Coronary artery (tissue), 2 donors: ENCODE measurements around the gene TMEM134.

Experiments
- DNase-seq: peaks from one replicate; pipeline ENCODE4 v3.0.0-alpha.2; 2017; ENCODE audit warnings: low spot score
- H3K27ac ChIP-seq, 2 donors: fragments of 200-600 bp; sonication (generic); one replicate each; pipeline ENCODE4 v1.5.1; 2016 to 2019
- H3K4me3 ChIP-seq: fragments of 200-600 bp; sonication (generic); 2 replicates; pipeline ENCODE4 v1.5.1; 2016; ENCODE audit warnings: mild to moderate bottlenecking, moderate library complexity
- TF ChIP-seq, protein P1 (sequence below): fragments of 200-600 bp; sonication (generic); IDR thresholded peaks from one replicate; pipeline ENCODE4 v1.5.1; 2019; ENCODE audit warnings: antibody characterized with exemption

The TMEM134 gene

DNA sequence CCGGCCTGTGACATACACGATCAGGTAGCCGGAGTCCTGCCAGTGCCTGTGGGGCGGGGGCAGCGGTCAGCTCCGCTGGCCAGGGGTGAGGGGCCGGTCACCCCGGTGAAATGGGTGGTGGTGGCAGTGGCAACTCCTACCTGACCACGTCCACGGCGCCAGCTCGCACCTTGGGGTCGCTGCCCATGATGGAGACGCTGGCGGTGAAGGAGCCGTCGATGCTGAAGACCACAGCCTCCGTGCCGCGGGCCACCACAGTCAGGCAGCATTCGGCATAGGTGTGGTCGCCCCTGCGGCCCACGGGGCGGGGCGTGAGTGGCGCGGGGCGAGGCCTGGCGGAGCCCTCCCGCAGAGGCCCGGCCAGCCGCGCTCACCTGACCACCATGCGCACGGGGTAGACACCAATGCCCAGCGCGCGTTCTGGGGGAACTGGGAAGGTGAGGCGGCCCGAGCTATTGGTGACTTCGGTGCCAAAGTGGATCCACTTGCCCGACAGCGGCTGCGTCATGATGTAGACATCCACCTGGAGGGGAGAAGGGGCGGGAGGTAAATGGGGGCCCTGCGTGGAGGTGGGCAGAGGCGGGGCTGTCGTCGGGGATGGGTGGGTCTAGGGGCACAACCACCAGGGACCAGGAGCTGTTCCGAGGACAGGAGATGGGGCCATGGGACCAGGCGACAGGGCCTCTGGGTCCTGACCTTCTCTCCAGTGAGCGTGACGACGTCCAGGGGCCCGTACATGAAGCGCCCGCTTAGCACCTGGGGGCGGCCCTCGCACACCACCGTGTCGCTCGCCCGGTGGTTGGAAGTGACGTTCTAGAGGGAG lies 24.7 kb upstream of the TMEM134 start:
- no peak overlapping the region for H3K4me3 ChIP-seq
- TF ChIP-seq, protein P1, sequence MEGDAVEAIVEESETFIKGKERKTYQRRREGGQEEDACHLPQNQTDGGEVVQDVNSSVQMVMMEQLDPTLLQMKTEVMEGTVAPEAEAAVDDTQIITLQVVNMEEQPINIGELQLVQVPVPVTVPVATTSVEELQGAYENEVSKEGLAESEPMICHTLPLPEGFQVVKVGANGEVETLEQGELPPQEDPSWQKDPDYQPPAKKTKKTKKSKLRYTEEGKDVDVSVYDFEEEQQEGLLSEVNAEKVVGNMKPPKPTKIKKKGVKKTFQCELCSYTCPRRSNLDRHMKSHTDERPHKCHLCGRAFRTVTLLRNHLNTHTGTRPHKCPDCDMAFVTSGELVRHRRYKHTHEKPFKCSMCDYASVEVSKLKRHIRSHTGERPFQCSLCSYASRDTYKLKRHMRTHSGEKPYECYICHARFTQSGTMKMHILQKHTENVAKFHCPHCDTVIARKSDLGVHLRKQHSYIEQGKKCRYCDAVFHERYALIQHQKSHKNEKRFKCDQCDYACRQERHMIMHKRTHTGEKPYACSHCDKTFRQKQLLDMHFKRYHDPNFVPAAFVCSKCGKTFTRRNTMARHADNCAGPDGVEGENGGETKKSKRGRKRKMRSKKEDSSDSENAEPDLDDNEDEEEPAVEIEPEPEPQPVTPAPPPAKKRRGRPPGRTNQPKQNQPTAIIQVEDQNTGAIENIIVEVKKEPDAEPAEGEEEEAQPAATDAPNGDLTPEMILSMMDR = no peak
- no peak for DNase-seq
- H3K27ac ChIP-seq = no peak overlapping the region

DNA sequence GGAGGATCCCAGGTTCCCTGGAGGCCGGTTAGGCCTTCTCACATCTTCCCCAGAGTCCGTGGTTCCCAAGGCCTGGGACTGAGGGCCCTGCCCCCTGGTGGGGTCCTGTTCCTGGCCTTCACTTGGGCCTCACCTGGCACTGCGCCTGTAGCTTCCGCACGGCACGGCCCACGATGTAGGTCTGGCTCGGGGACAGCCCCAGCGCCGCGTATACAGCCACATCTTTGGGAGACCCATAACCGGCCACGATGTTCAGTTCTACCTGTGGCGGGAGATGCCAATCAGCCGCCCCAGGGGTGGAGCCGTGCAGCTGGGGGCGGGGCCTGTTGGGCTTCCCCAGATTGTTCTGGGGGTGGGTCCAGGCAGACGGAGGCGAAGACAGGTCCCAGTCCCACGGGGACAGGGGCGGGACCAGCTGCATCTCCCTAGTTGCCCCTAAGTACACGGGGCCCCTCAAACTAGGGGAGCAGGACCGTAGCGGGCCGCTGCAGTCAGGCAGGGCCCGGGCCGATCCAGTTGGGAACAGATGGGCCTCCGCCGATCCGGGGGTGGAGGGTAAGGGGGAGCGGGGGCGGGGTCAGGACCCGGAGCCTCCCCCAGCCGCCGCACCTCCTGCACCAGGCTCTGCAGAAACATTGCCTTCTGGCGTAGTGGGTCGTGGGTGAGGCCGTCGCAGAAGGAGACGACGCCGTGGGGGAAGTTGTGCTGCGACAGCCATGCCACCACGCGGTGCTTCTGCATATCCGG lies 23.9 kb upstream of the TMEM134 start:
- DNase-seq = no peak
- no peak overlapping the region for H3K27ac ChIP-seq
- H3K4me3 ChIP-seq = no peak overlapping the region
- TF ChIP-seq, protein P1 = no peak

DNA sequence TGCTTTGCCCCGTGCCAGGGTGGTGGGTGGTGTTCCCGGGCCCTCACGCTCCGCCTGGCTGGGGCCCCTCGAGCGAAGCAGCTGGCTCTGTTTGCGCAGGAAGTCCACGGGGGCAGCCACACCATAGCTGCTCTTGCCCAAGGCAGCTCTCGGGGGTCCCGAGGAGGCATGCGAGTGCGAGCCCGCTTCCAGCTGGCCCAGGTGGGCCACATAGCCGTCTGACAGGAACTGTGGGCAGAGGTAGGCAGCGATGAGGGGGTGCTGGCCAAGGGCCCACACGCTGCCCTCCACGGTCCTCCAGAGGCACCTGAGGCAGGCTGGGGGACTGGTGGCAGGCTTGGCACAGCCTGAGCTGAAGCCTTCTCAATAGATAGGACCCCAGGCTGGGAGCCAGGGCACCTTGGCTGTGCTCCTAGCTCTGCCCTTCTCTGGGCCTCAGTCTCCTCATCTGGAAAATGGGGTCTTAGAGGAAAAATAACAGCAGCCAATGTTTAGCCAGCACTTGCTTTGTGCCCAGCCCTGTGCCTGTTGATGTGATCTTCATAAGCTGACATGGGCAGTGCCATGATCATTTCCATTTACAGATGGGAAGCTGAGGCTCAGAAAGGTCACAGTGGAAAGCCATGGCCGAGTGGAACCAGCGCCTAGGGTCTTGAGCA lies 23.1 kb upstream of the TMEM134 start:
- Histone ChIP-seq H3K27ac (no peak overlapping the region), H3K4me3 (no peak overlapping the region)
- DNase-seq = no peak
- TF ChIP-seq, protein P1 = no peak

DNA sequence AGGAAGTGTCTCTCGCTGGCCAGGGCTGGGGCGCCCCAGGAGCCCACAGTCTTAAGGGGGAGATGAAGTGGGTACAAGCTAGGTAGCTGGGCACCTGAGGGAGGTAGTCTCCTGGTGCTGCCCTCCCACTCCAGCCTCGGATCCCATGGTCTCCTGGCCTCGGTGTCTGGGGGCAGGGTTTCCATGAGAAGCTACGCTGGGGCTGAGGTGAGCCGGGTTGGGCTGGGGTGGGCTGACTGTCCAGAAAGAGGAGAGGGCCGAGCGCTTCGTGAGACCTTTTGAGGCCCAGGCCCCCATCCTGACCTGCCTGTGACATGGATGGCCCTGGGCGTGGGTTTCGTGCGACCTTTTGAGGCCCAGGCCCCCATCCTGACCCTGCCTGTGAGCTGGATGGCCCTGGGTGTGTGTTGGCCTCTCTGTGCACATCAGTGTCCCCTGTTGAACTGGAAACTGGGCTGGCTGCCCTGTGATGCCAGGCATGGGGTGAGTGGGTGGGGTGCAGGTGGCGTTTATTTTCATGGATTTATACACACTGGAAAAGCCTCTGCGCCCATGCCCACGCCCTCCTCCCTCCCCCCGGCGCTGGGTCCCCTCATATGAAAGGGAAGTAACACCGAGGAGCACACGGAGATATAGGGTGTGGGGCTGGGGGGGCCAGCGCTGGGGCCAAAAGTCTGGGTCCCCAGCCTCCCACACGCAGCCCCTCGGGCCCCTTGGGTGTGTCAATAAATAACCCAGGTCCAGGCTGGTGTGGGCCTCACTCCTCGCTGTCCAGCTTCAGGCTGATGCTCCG lies 22.4 kb upstream of the TMEM134 start:
- H3K4me3 ChIP-seq = no peak overlapping the region
- DNase-seq = no peak
- no peak overlapping the region for H3K27ac ChIP-seq
- TF ChIP-seq, protein P1 = no peak

DNA sequence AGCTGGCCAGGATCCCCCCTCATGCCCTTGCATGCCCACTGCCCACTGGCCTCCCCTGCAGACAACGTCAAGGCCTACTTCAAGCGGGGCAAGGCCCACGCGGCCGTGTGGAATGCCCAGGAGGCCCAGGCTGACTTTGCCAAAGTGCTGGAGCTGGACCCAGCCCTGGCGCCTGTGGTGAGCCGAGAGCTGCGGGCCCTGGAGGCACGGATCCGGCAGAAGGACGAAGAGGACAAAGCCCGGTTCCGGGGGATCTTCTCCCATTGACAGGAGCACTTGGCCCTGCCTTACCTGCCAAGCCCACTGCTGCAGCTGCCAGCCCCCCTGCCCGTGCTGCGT lies 21.6 kb upstream of the TMEM134 start:
- DNase-seq = no peak
- Histone ChIP-seq H3K4me3 (no peak overlapping the region), H3K27ac (no peak overlapping the region)
- TF ChIP-seq, protein P1 = no peak

DNA sequence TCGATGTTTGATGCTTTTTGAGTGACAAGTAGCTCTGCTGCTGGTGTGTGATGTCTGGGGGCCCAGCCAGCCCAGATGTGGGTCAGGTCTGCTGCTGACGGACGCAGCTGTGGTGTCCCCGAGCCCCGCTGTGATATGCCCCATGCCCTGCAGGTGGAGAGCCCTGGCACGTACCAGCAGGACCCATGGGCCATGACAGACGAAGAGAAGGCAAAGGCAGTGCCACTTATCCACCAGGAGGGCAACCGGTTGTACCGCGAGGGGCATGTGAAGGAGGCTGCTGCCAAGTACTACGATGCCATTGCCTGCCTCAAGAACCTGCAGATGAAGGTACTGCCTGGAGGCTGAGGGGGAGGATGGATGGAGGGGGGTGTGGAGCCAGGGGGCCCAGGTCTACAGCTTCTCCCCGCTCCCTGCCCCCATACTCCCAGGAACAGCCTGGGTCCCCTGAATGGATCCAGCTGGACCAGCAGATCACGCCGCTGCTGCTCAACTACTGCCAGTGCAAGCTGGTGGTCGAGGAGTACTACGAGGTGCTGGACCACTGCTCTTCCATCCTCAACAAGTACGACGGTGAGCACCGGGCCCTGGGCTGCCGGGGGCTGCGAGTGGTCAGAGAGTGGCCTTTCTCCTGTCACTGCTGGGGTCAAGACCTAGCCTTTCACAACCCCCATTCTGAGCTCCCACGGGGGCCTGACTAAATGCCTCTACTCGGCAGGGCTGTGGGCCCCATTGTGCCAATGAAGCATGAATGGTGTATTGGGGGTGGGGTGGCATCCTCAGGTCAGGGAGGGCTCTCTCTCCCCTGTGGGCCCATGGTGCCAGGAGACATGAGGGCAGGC lies 21.1 kb upstream of the TMEM134 start:
- TF ChIP-seq, protein P1 = no peak

More for the DNA sequence above, 21.1 kb upstream of the TMEM134 start:
- no peak for DNase-seq
- Histone ChIP-seq H3K27ac (no peak overlapping the region), H3K4me3 (no peak overlapping the region)
